GM12865 (cell line): ENCODE measurements around the gene LMNTD1.

Experiments
- DNase-seq: peaks from one replicate; pipeline ENCODE4 v3.0.0; 2010; ENCODE audit warnings: low read depth
- H3K4me3 ChIP-seq: 2 replicates; pipeline ENCODE4 v1.5.1; 2011; ENCODE audit warnings: mild to moderate bottlenecking, low read depth, low read length, control low read depth
- TF ChIP-seq, protein P1 (sequence below): IDR thresholded peaks from 2 replicates; pipeline ENCODE4 v1.5.1; 2011; ENCODE audit warnings: low read length, control low read depth, low read depth, inconsistent platforms; ENCODE audit not compliant: insufficient read depth; ENCODE audit errors: missing control alignments

Gene LMNTD1

GRCh38 chr12:25503666-25504065, 49.4 kb downstream of the LMNTD1 start:
- H3K4me3 ChIP-seq: no peak overlapping the region
- TF ChIP-seq, protein P1, sequence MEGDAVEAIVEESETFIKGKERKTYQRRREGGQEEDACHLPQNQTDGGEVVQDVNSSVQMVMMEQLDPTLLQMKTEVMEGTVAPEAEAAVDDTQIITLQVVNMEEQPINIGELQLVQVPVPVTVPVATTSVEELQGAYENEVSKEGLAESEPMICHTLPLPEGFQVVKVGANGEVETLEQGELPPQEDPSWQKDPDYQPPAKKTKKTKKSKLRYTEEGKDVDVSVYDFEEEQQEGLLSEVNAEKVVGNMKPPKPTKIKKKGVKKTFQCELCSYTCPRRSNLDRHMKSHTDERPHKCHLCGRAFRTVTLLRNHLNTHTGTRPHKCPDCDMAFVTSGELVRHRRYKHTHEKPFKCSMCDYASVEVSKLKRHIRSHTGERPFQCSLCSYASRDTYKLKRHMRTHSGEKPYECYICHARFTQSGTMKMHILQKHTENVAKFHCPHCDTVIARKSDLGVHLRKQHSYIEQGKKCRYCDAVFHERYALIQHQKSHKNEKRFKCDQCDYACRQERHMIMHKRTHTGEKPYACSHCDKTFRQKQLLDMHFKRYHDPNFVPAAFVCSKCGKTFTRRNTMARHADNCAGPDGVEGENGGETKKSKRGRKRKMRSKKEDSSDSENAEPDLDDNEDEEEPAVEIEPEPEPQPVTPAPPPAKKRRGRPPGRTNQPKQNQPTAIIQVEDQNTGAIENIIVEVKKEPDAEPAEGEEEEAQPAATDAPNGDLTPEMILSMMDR: no peak
- DNase-seq: no peak

- H3K4me3 ChIP-seq: no peak overlapping the region
- TF ChIP-seq, protein P1: no peak
- no peak for DNase-seq
Measured at GRCh38 chr12:25502596-25502995, 50.5 kb downstream of the LMNTD1 start.

- TF ChIP-seq, protein P1: no peak
- DNase-seq: no peak
- H3K4me3 ChIP-seq: no peak overlapping the region
Measured at GRCh38 chr12:25502118-25502517, 51.0 kb downstream of the LMNTD1 start.

GRCh38 chr12:25501549-25501948, 51.5 kb downstream of the LMNTD1 start:
- TF ChIP-seq, protein P1: no peak
- no peak overlapping the region for H3K4me3 ChIP-seq
- no peak for DNase-seq

DNA sequence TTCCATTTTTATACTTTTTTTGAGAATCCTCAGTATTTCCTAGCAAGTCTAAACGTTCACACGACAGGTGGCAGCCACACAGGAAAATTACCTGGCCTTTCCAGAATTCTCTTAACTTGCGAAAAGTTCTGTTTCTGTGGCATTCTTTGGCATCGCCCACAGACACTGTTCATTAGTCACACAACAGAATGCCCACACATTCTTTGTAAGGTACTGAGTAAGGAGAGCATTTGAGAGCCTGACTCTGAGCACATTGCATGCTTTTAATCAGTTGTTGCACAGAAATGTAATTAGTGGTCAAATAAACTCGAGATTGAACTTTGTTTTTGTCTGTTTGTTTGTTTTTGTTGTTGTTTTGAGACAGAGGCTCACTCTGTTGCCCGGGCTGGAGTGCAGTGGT, 52.4 kb downstream of the LMNTD1 start:
- DNase-seq: no peak

DNA sequence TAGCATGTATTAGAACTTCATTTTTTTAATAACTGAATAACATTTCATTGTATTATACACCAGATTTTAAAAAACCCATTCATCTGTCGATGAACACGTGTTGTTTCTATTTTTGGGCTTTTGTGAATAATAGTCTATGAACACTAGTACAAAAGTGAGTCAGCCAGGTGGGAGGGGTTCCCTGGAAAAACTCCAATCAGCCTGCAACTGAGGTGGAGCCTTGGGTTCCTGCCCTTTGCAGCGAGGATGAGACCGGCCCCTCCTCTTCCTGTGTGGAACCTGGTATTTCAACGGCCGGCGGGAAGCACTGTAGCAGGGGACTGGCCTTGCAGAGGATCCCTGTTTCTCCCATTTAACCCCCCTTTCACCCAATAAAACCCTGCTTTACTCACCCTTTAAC, 56.1 kb downstream of the LMNTD1 start:
- TF ChIP-seq, protein P1: no peak
- no peak overlapping the region for H3K4me3 ChIP-seq
- DNase-seq: no peak

More for the DNA sequence above, 52.4 kb downstream of the LMNTD1 start:
- no peak overlapping the region for H3K4me3 ChIP-seq
- TF ChIP-seq, protein P1: no peak

GRCh38 chr12:25496098-25496587, 56.9 kb downstream of the LMNTD1 start:
- no peak overlapping the region for H3K4me3 ChIP-seq
- TF ChIP-seq, protein P1: no peak
- no peak for DNase-seq
